Renal cortex interstitium (tissue), 11 donors: ENCODE measurements around the gene ANK2. TPM values are rescaled to one million over a fixed set of nuclear protein-coding genes. Genes with fewer than 3 reads are reported as not detected.

ENCODE experiments used
- DNase-seq, 11 donors: peaks; one replicate each; pipeline ENCODE4 v3.0.0-alpha.2; 2013; ENCODE audit warnings: low read depth in 9 of 11, low spot score in 4 of 11; ENCODE audit errors: extremely low read depth in 1 of 11
- polyA plus RNA-seq, 3 donors: library from polyadenylated mRNA; unstranded; fragments of 120-200 nt; gene quantifications; one replicate each; pipeline ENCODE4 v1.2.1, GENCODE V29; 2013; ENCODE audit not compliant: insufficient read length in 3 of 3

ANK2 gene
- polyA plus RNA-seq, 3 donors = 61.0 to 62.1 (median 61.9) TPM

DNA sequence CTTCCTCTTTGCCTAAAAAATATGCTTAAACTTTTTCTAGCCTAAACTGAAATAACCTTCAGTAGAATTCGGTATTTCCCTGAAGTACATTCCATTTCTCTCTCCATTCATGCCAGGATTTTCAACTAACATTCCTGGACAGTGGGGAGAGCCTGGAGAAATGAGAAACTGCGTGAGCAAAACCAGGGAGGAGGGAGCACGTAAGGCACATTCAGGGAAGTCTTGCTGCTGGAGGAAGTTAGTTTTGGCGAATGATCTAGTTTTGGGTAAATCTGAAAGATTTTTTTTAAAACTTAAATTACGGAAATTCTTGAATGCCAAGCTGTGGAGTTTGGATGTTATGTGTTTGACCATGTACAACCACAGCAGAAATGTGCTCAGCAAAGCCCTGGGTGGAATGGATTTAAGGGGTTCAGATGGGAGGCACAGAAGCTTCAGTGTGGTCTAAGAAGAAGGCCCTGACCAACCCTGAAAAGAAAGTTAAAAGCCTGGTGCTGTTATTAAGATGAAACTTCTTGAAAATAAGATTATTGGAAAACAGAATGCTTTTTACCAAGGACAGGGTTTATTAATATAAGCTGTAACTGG, 347.8 kb downstream of the ANK2 start:
- DNase-seq = peak in 5 of 11 donors; percentile 13 to 46 (median 38)

DNA sequence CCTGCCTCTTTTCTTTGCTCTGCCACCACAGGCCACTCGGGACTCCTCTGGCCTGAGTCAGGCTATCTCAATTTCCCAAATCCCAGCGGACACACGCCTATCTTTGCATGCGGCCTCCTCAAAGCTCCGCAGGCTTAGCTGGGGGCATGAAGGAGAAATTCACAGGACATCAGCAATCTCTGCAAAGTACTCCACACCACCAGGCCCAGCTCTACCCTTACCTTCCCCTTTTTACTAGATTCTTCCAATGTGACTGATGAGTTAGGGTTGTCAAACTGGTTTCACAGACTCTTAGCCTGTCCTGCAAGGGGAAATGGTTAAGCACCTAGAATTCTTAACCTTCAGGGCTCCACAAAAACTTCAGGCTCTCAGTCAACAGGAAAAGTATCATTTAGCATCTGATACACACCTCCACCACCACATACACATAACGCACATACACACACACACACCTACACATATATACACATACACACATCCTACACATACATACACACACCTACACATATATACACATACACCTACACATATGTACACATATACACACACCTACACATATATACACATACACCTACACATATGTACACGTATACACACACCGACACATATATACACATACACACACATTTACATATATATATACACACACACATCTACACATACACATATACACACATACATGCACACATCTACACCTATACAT, 349.1 kb downstream of the ANK2 start:
- no peak for DNase-seq

DNA sequence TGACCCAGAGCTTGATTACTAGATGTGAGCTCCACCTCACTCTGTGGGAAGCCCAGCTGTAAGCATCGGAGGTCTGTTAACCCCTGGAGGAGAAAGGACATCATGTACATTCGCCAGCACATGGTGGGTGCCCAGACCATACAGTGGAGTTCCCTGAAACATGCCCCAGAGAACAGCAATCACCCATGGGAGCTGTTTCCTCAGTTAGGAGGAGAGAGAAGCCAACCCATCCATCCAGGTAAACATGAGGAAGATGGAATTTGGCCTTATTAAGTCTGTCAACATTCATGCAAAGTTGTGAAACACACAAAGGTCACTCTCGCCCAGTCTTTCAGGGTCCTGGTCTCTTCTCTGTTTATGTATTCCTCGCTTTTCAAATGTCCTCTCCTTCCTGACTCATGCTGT, 354.7 kb downstream of the ANK2 start:
- no peak for DNase-seq

DNA sequence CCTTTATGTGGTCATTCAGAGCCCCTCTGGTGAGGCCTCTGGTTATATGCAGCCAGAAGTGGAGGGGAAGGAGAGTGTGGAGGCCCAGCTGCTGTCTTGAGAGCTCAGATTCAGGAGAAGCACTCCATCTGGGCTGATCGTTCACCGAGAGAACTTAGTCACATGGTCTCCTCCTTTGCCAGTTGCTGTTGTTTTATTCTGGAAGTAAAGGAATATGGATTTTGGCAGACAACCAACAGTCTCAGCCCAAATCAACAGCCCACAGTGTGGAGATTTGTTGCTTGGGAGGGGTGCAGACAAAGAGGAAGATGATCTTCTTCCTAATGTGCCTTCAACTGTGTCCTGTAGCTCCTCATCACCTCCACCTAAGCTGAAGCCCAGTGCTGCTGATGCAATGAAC, 355.4 kb downstream of the ANK2 start:
- peak in 8 of 11 donors; percentile 25 to 67 (median 52) for DNase-seq

DNA sequence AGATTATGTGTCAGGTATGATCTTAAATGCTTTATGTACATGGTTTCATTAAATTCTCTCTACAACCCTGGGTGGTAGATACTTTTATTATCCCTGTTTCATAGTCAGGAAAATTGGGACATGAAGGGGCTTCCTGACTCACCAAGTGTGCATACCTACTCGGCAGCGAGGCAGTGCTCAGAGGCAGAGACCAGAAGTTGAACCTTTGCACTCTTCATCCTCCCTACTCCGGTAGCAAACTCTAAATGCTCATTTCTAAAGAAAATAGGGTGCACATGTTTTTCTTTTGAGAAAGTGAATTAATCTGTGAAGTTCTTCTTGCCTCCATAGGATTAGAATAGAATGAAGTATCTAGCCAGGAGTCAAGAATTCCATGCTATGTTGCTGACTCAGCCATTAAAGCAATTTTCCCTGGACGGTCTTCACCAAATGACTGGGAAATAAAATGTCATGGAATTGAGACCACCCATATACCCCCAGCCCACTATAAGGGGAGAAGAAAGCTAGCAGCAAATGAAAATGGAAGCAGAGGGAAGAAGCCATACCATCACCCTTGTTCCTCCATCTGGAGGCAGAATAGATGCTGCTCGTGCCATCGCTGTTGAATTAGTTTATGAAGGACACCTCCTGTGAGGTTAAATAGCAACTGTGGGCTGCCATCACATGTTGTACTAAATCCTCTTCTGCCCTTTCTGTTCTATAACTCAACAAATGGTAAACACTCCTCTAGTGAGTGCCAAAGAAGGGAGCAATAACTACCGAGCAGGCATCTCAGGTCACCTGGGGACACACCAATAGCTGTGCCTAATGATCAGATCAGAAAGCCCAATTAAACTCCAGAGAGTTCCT, 356.6 kb downstream of the ANK2 start:
- no peak for DNase-seq

DNA sequence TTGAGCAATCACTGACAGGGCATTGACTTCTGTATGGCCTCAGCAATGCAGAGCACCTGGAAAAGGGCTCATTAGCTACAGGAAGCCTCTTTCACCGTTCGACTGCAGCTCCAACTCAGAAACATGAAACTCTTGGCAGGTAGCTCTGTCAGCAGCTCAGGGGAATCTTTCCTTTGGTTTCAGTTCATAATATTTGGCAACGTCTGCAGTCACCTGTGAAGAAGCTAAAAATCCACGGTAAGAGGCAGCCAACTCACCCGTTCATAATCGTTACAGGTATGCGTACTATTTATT, 357.2 kb downstream of the ANK2 start:
- DNase-seq = no peak

DNA sequence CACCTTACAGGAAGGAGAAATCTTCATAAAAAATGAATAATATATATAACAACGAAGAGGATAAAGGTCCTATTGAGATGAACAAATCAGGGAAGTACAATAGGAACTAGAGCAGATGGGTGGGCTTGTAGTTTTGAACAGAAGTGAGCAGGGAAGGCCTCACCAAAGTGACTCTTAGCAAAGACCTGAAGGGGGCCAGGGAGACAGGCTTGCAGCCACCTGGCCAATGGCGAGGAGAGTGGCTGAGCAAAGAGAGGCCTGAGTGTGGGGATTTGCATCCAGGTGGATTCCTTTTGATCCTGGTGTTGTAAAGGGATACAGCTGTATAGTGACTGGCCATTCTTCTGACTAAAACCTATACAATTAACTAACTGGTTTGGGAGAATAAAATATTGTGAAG, 358.0 kb downstream of the ANK2 start:
- DNase-seq = no peak

DNA sequence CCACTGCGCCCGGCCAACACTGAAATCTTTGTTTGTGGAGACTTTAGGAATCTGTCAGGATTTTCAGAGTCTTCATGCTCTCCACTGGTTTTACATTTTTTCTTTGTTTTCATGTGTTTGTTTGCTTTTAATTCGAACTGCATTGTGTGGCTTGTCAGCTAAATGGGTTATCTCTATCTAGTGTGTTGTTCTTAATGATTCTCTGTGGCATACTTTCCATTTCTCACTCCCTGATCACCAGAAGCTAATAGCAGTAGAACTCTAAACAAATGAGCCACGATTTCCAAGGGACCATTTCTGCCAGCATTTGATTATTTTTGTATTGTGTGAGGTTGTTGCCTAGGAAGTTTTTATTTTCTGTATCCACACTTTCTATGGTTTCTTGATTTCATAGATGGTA, 359.7 kb downstream of the ANK2 start:
- DNase-seq = no peak

DNA sequence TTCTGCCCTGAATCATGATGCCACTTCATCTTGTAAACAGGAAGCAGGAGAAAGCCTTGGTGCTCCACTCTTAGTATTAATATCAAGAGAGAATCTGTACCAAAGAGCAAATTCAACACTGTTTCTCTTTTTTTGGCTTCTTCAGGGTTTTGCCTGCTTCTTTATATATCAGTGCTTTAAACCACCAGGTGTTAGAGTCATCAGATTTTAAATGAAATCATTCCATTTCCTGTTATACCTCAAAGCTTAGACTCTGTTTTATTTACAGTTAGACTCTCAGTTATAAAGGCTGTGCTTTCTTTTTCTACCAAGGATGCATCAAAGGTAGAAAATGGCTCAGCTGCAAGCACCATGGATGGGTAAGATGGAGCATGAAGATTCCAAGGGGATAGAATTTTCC, 361.2 kb downstream of the ANK2 start:
- DNase-seq = no peak

DNA sequence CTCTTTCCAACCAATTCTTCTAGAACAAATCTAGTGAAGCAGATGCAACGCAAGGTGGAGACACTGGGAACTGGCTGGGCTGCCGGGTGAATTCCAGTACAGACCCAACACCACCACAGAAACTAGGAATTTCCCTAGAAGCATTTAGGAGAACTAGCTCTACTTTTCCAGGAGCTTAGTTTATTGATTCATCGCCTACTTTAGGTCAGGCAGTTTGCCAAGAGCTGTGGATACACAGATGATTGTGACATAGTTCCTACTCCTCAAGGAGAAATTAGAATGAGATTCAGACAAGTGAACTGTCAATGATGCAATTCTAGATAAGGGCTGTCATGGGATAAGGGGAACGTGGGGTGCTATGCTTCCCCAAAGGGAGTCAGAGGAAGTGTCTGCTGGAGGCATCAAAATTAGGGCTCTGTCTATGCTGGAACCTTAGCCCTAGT, 362.1 kb downstream of the ANK2 start:
- DNase-seq = no peak

DNA sequence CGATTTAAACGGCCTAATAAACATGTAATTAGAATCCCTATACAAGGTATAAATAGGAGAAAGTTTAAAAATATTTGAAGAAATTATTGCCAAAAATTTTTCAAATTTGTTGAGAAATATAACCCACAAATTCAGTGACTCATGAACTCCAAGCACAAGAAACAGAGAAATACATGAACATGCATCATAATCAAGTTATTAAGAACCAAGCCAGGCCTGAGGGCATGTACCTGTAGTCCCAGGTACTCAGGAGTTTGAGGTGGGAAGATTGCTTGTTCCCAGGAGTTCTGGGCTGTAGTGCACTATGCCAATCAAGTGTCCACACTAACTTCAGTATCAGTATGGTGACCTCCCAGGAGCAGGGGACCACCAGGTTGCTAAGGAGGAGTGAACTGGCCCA, 370.2 kb downstream of the ANK2 start:
- no peak for DNase-seq

DNA sequence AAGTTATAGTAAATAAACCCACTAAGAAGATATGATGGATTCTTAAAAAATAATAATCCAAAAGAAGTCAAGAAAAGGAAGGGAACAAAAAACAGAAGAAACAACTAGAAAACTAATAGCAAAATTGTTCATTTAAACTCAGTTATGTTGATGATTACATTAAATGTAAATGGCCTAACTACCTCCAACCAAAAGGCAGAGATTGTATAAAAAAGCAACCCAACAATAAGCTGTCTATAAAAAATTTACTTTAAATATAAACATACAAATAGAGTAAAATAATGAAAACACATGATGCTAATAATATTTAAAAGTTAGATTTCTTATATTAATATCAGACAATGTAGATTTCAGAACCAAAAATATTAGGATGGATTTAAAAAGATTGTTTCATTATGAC, 371.5 kb downstream of the ANK2 start:
- DNase-seq = no peak

DNA sequence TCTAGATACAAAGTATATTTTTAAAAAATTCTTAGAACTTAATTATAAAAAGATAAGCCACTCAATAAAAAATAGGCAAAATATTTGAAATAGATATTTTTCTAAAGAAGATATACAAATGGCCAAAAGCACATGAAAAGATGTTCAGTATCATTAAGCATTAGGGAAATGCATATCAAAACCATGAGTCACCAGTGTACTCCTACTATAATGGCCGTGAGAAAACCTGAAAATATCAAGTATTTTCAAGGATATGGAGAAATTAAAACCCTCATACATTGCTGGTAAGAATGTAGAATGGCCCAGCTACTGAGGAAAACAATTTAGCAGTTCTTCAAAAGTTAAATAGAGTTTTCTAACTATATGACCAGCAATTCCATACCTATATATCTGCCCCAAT, 374.2 kb downstream of the ANK2 start:
- no peak for DNase-seq

DNA sequence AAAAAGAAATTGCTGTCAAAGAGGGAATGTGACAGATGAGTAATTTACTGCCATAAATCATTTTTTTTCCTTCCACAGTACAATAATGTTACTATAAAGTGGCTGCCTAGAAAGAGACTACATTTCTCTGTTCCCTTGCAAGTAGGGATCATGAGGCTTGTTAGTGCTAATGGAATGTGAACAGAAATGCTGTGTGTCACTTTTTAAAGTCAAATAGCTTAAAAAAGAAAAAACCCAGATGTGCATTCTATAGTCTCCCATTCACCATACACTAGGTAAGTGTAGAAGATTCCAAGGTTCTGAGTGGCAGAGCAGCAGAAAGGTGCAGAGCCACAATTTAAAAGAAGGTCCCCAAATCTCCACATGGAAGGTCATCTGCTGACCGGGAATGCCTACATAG, 383.7 kb downstream of the ANK2 start:
- no peak for DNase-seq
